AML-193 (cell line): Measurements from ENCODE around the gene MICAL3.

ENCODE experiments used
- DNase-seq, 2 experiments: peaks; one replicate each; lab custom pipeline; 2025; lab: John Stamatoyannopoulos, UW

MICAL3 gene

DNA sequence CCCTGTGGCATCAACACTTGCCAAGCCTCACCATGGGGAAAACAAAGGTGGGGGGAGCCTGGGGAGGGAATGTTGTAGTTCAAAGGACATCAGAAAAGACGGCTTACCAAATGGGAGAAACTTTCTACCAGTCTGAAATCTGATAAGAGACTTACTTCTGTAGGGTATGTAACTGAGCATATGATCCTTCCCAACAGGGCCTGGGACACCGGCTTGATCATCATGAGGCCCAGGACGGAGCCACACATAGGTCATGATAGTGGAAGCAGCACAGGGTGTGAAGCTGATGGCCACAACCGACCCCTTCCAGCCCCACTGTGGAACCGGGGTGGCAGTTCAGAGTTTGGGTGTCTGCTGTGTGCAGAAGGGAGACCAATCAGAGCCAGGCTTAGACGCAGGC is 51.1 kb downstream of the MICAL3 start:
- DNase-seq: no peak

DNA sequence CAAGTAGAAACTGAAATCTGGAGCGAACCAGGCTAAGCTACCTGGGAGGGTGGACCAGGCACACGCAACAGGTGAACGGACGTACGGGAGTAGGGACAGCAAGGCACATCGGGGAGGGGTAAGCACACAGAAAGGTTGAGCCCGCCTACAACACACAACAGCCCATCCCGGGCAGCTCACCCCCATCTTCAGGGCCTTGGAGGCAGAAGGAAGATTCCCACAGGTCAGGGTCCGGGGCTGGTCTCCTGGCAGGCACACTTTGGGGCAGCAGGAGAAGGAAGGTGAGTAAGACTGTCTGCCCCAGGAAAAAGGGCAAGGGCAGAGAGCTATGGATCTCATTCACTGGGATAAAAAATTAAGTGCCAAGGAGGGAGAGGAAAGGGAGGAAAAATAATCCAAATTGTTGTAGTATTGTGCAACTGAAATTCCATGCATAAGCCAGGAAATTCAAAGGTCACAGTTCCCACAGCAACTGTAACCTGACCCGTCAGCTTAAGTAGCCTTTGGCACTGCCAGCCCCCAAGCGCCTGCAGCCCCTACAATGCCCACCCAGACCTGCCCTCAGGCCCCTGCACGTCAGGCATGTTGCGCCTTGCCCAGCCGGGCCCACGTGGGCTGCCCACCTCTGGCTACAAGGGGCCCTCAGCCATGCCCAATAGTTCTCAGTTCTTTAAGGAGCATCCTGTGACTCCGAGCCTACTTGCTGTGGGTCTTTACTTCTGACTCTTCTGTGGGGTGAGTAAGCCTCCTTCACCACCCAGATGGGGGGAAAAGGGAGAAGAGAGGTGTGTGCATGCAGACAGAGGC is 51.8 kb downstream of the MICAL3 start:
- no peak for DNase-seq

DNA sequence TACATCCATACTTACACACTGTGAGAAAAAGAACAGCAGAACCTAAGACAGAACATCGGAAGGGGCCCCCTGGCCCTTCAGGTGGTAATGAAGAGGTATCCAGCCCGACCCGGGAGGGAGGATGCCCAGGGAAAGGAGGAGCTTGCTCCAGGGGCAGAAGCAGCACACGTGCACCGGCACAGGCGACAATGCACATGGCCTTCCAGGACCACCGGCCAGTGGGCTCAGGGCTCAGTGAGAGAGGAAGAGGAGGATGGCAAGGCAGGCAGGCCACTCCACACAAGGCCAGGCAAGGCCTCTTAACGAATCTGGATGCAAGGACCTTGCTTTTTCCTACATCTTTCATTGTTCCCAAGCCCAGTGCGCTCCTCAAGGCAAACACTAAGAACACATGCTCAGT is 52.6 kb downstream of the MICAL3 start:
- no peak for DNase-seq

DNA sequence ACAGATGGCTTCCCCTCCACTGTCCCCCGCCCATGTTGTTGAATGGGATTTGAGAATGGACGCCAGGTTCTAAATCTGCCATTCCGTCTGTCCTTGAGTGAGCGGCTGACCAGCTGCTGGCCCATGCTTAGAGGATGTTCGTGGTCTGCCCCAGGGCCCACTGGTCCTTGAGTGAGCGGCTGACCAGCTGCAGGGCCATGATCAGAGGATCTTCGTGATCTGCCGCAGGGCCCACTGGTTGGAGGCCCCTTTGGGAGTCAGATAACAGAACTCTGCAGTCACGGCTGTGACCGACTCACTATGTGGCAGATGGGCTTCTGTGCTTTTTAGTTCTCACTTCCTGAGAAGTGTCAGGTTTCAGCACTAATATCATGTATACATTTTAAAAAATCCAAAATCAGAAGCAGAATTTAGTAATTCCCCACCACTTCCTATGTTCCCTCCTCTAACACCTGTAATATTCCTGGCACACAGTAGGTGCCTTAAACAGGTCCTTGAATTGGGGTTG is 54.1 kb downstream of the MICAL3 start:
- DNase-seq: no peak

DNA sequence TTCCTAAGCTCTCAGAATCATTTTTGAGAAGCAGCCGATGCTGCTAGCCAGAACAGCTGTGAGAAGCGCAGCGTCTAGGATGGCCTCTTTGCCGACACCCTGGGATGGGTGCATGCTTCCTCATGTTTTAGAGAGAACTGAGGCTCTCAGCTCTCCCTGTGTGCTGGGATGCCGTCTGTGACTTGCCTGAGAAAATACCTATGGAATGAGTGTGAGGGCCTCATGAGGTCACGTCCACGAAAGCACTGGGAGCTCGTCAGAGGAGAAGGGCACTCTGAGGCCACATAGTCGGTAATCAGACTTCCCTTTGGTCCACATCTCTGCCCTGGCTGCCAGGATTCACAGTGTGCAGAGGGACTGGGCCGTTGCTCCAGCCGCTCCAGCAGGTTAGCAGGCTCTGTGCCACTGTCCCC is 54.7 kb downstream of the MICAL3 start:
- no peak for DNase-seq

DNA sequence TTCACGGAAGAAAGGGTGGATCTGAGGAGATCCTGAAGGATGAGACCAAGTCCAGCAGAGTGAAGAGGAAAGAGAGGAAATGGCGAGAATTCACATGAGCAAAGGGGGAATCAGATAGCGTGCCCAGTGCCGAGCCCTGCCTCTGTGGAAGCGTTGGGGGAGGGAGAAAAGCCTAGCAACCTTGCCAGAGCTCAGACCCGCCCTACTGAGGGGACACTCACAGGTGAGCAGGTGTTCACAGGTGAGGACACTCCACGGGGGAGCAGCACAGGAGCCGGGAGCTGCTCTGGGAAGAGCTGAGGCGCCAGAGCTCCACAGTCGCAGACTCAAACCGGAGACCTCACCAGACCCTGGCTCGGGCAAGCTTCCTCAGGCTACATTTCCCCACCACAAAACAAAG is 56.2 kb downstream of the MICAL3 start:
- DNase-seq: no peak

DNA sequence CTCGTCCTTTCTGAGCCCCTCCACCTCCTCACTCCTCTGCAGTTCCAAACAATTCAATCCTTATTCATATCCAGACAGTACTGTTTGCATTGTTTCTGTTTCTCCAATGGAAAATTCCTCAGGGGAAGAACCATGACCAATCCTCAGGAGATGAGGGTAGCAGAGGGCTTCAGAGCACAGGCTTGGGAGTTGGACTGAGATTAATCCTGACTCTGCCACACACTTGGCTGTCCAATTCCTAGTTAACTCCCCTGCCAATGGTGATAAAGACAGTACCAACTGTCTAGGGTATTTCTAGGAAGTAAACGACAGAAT is 58.0 kb downstream of the MICAL3 start:
- no peak for DNase-seq

DNA sequence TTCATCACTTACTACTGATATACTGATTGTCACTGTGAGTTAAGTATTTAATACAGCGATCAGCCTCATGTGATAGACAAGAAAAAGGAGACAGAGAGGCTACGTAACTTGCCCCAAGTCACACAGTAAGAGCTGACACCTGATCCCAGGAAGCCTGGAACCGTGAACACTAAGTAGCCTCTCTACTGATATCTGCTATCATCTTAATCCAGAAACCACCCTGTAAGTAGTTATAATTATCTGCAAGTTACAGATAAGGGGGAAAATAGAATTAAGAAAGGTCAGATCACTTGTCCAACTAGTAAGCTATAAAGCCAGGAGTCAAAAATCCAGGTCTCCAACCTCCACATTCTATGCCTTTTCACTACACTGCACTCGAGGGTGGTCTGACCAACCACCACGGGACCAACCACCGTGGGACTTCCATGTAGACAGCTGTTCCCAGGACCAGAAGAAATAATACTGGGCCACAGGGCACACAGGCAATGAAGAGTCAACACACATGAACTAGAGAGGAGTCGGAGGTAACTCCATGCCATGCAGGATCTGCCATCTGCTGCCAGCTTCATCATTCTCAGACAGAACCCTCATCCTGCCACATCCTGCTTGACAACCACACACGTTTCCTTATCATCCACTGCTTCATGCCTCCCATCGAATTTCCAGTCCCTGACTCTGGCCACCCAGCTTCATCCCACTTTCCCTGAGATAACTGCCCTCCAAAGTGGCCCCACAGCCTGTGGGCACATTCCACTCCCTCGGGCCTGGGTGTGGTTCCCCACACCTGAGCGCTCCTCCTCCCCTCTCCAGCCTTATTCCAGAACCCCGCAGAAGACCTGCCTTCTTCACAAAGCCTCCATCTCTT is 58.6 kb downstream of the MICAL3 start:
- DNase-seq: no peak

DNA sequence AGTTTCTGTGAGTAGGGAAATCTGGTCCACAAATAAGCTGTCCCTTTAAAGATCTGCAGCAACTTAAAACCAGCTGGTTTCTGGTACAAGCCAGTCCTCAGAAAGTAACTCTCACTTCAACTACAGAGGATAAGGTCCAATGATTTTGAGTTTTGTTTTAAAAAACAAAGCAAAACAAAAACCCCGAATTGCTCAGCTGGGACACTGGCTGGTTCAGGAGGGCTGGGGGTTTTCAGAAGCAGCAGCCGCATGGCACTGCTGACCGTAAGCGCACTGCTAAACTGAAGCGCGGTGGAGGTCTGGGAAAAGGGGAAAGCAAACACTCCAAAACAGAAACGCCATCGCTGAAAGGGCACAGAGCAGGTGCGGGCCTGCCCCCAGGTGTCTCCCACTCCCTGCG is 59.7 kb downstream of the MICAL3 start:
- DNase-seq: no peak

DNA sequence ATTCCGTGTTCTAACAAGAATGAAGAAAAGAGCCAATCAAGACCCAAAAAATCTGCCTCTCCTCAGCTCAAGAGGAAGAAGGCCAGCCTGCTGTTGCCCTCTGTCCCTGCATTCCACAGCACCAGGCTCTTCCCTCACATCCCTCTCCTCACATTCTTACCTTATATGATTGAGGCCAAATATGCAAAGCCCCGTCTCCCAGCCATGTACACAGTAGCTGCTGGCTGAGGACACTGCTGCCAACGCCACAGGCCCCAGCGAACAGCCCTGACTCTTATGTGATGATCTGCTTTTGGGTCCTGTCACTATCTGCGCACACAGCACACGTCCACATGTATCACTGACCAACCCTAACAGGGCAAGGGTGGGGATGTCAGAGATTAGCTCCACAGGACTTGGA is 60.2 kb downstream of the MICAL3 start:
- DNase-seq: no peak

DNA sequence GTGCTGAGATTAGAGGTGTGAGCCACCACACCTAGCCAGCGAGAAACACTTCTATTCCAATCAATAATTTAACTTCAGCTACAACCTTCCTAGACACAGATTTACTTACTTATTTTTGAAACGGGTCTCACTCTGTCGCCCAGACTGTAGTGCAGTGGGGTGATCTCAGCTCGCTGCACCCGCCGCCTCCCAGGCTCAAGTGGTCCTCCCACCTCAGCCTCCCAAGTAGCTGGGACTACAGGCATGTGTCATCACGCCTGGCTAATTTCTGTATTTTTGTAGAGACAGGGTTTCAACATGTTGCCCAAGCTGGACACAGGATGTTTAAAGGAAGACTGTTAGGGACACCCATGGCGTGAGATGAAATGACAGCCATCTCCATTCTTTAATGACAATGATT is 61.3 kb downstream of the MICAL3 start:
- DNase-seq: no peak

DNA sequence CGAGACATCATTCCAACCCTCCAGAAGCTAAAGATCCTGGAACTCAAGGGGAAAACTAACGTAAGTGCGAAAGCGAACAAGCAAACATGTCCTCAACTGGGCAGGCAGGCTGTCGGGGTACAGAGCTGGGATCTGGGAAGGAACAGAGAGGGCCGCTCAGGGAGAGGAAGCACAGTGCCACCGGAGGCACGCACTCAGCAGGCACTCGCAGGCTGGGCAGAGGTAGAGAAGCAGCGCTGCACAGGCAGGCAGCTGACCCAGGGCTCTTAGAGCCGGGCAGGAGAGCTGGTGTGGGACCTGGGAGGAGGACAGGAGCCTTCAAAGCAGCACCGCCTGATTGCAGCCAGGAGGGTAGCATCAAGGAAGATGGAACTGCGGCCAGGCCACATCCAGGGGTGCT is 62.2 kb downstream of the MICAL3 start:
- no peak for DNase-seq

DNA sequence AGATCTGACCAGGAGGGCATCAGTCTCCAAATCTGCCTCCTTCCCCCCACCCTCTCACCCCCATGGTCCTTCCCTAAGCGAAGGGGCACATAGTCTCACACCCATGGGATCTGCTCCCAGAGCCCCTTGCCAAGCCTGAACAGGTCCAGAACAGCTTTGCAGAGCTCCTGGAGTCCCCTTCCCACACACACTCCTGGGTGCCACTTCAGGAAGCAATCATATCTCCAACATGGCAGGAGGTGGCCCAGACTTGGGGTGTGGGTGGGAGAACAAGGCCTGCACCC is 63.0 kb downstream of the MICAL3 start:
- DNase-seq: no peak

DNA sequence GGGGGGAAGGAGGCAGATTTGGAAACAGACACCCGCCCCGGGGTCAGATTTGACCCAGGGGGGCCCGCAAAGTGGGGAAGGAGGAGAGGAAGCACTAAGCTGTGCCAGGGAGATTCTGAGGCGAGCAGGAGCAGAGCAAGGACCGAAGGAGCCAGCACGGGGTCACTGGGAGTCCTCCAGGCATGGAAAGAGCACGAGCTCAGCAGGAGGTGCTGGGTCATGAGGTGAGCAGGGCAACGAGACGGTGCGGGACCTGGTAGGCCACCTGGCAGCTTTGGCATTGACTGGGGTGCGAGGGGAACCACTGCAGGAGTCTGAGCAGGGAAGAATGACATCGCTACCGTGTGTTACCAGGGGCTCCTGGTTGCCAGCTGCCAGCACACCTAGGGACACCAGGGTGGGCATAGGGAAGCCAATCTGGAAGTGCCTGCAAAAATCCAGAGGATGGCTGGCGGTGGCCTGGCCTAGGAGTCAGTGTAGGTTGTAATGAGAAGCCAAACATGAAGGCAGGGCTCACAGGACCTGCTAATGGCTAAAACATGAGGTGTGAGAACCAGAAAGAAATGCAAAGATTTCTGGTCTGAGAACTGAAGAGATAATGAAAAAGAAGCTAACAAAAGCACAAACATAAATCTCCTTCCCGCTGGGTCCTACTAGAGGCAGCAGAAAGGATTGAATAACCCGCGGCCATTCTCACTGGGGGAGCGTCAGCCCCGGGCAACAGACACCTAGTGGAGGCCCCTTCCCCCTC is 63.5 kb downstream of the MICAL3 start:
- DNase-seq: no peak

DNA sequence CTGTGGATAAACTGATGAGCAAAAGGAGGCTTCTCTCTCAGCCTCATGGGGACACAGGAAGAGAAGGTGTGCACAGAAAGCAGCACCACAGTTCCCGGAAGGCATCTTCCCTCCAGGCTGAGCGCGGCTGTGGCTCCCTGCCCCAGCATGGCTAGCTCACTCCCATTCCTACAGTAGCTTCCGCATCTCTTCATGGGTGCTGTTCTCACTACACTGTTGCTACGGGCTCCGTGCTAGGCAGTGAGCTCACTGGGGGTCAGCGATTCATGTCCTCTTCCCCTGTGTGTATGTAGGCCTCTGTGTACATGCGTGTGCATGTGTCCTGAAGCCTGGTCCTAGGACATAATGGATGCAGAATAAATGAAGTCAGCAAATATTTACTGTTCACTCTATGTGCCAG is 64.3 kb downstream of the MICAL3 start:
- DNase-seq: no peak

DNA sequence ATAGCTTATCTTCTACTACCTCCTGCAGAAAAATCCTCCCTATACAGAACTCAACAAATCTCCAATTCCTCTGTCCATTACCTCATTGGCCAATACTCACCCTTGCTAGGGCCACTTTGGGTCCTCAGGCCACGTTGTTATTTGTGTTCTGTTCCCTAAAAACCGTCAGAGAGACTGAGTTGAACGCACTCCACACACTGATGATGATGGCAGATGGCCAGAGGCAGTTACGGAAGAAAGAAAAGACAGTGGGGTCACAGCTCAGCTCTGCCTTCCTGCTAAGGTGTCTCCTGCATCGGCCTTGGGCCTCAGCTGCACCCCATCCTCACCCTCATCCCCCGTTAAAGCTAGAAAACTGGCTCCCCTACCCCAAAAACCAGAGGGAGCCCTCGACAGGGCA is 66.2 kb downstream of the MICAL3 start:
- DNase-seq: no peak

DNA sequence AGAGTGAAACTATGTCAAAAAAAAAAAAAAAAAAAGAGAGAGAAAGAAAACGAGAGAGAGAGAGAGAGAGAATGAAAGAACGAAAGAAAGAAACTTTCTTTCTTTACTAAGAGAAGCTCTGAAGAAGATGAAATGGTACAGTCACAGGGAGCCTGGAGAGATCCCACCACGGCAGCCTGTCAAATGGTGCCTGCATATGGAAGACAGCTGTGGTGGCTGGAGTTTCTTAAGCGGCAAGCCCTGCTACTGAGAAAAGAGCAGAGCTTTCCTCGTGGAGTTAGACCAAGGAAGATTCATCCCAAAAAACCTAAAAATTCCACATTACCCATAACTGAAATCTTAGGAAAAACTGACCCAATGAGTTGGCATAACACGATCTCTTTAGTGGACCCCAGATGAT is 66.7 kb downstream of the MICAL3 start:
- DNase-seq: no peak

DNA sequence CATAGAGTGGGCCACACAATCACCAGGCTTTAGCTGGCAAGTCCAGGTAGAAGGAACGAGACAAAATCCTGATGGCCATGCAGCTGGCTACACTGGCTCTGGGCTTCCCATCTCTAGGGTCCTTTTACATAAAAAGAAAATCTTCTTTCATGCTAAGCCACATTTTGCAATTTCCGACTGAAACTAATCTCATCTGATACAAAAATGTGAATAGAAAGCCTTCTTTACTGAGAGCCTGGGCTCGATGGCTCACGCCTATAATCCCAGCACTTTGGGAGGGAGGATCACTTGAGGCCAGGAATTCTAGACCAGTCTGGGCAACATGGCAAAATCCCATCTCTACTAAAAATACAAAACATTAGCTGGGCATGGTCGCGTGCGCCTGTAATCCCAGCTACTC is 67.2 kb downstream of the MICAL3 start:
- DNase-seq: no peak

DNA sequence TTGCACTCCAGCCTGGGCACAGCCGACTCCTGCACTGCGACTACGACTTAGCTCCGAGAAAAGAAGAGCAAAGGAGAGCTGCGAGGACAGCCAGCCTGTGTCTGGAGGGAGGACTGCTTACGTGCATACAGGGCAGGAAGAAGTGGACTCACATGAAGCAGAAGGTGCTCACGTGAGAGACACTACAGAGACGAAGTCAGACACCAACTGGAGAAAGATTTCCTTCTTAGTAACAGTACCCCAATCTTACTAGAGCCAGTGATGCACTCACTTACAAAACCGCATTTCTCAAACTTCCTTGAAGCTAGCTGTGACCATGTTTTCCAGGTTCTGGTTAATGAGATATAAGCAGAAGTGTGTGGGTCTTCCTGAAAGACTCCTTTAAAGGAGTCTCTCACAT is 67.7 kb downstream of the MICAL3 start:
- no peak for DNase-seq

DNA sequence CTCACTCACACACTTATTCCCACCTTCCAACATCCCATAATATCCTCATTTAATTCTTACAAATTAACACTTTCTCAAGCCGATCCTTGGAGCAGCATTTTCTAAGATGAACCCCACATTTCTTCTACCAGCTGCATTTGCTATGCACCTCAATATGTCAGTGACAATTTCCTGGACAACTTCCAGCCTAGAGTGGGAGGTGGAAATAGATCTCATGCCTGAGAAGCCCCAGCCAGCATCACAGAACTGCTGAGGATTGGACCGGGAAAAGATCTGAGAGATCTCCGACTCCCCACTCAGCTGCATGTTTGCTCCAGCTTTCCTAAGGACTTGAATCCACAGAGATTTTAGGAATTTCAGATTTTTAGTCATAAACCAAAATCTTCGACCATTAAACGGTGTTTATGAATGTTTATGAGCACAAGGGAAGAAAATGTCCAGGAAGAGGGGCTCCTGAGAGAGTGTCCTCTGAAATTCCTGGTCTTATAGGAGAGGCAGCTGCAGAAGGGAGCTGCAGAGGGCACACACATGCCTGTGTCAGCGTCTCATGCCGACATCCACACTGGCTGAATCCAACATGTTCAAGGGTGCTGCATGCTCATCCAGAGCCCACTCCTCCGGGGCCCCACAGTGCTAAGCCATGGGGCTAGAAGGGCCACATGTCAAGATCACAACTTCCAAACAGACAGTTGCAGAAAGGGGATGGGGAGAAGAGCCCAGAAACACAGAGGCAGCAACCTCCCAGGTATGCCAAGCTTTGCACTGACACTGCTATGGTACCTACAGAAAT is 68.6 kb downstream of the MICAL3 start:
- DNase-seq: no peak

DNA sequence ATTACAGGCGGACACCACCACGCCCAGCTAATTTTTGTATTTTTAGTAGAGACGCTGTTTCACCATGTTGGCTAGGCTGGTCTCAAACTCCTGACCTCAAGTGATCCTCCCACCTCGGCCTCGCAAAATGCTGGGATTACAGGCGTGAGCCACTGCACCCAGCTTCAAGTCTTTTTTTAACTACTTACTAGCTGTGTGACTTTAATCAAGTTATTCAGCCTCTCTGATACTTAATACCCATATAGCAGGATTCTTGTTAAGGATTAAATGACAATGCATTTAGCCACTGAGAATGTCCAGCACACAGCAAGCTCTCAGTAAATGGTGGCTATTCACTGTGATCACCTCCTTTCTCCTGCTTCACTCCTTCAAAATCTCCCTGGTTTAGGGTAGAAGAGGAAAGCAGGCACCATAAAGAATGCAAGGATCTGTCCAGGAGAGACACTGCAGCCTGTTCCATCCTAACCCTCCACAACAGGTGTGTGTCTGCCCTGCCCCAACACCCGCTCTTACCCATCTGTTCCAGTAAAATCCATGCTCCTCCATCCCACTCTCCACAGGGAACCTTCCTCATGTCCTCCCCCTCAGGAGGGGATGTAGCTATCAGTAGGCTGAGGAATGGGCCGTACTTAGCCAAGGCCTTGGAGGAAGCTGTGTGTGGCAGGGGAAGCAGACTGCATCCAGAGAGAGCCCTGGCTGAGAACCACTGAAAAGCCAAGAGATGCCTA is 69.3 kb downstream of the MICAL3 start:
- no peak for DNase-seq
